Stimulated activated CD4-positive, alpha-beta T cell treated with anti-CD3 and anti-CD28 coated beads, Interleukin-4, amount 100 ng/mL, for 48 hours (primary cell): Measurements from ENCODE around the gene ZNF326.
"Not testable (repeated sequence)": the region's sequence is repeated elsewhere in the genome, so short reads cannot be mapped to it uniquely, and the experiment has no call there.

ENCODE experiments used
- DNase-seq, 2 donors: peaks; one replicate each; pipeline ENCODE4 v3.0.0-alpha.2; 2020; ENCODE audit warnings: low read depth in 2 of 2

Gene ZNF326

GRCh38 chr1:89996450-89997110 is 1.7 kb downstream of the ZNF326 start:
- DNase-seq: no peak

GRCh38 chr1:89997152-89997551 is 2.2 kb downstream of the ZNF326 start:
- DNase-seq: not testable (repeated sequence)

- no peak for DNase-seq
Measured at GRCh38 chr1:89998306-89998705, 3.4 kb downstream of the ZNF326 start.

GRCh38 chr1:89999208-89999607 is 4.3 kb downstream of the ZNF326 start:
- DNase-seq: no peak

- DNase-seq: no peak
Measured at GRCh38 chr1:89999628-90000027, 4.7 kb downstream of the ZNF326 start.

- DNase-seq: no peak
Measured at GRCh38 chr1:90000934-90001676, 6.2 kb downstream of the ZNF326 start.

- DNase-seq: no peak
Measured at GRCh38 chr1:90007979-90008404, 13.1 kb downstream of the ZNF326 start.

- DNase-seq: no peak
Measured at GRCh38 chr1:90012300-90012699, 17.4 kb downstream of the ZNF326 start.

GRCh38 chr1:90023691-90024090 is 28.8 kb downstream of the ZNF326 start:
- DNase-seq: no peak

- DNase-seq: no peak
Measured at GRCh38 chr1:90027281-90027680, 32.4 kb downstream of the ZNF326 start.

GRCh38 chr1:90039652-90040051 is 44.7 kb downstream of the ZNF326 start:
- DNase-seq: no peak

- DNase-seq: no peak
Measured at GRCh38 chr1:90043586-90043985, 48.7 kb downstream of the ZNF326 start.

- no peak for DNase-seq
Measured at GRCh38 chr1:90044346-90044745, 49.4 kb downstream of the ZNF326 start.

- peak in 1 of 2 donors; percentile 6 for DNase-seq
Measured at GRCh38 chr1:90045853-90046563, 51.1 kb downstream of the ZNF326 start.

- no peak for DNase-seq
Measured at GRCh38 chr1:90046635-90047034, 51.7 kb downstream of the ZNF326 start.

GRCh38 chr1:90048043-90048442 is 53.1 kb downstream of the ZNF326 start:
- DNase-seq: no peak

- not testable (repeated sequence) for DNase-seq
Measured at GRCh38 chr1:90062700-90063643, 68.1 kb downstream of the ZNF326 start.

GRCh38 chr1:90064109-90064508 is 69.2 kb downstream of the ZNF326 start:
- not testable (repeated sequence) for DNase-seq

GRCh38 chr1:90067194-90067931 is 72.5 kb downstream of the ZNF326 start:
- DNase-seq: no peak

- DNase-seq: no peak
Measured at GRCh38 chr1:90068611-90069280, 73.8 kb downstream of the ZNF326 start.
